ENCODE results near the gene COPS8.

COPS8 gene

GRCh38 chr2:237085248-237086221, at the start of gene COPS8:
COPS8 (plus strand) TSS chr2:237085889; CDS start chr2:237085965, 76 bp downstream.
- Mint-ChIP-seq H3K4me3 (peak within 1 kb of the TSS; percentile 99), H3K27me3 (no peaks in the 10 kb centered on the region), H3K9me3 (no peaks in the 10 kb centered on the region), H3K4me1 (peaks cover 20% of the 10 kb centered on the region), H3K36me3 (ENCODE audit: low read depth) (peaks cover 11% of the 10 kb centered on the region), H3K27ac (peak within 1 kb of the TSS; percentile 98)
- DNase-seq: peak; percentile 95
- peak; percentile 100 for ATAC-seq

- Mint-ChIP-seq H3K4me1 (no peaks in the 10 kb centered on the region), H3K4me3 (no peak overlapping the region), H3K36me3 (ENCODE audit: low read depth) (no peaks in the 10 kb centered on the region), H3K27me3 (peaks cover 7% of the 10 kb centered on the region), H3K27ac (no peak overlapping the region), H3K9me3 (no peaks in the 10 kb centered on the region)
- no peak for DNase-seq
- no peak for ATAC-seq
Measured at GRCh38 chr2:237039301-237040031, 46.2 kb upstream of the COPS8 start.

- ATAC-seq: no peak
- Mint-ChIP-seq H3K27me3 (peaks cover 7% of the 10 kb centered on the region), H3K9me3 (no peaks in the 10 kb centered on the region), H3K4me3 (no peak overlapping the region), H3K36me3 (ENCODE audit: low read depth) (no peaks in the 10 kb centered on the region), H3K27ac (no peak overlapping the region), H3K4me1 (no peaks in the 10 kb centered on the region)
- DNase-seq: no peak
Measured at GRCh38 chr2:237041231-237041630, 44.5 kb upstream of the COPS8 start.

- H3K27me3 Mint-ChIP-seq: peaks cover 7% of the 10 kb centered on the region
- DNase-seq: no peak
- no peak overlapping the region for H3K4me3 Mint-ChIP-seq
- H3K36me3 Mint-ChIP-seq (ENCODE audit: low read depth): no peaks in the 10 kb centered on the region
- H3K27ac Mint-ChIP-seq: no peak overlapping the region
- no peak for ATAC-seq
- H3K9me3 Mint-ChIP-seq: no peaks in the 10 kb centered on the region
- no peaks in the 10 kb centered on the region for H3K4me1 Mint-ChIP-seq
Measured at GRCh38 chr2:237042101-237042500, 43.6 kb upstream of the COPS8 start.

- Mint-ChIP-seq H3K9me3 (peaks cover 9% of the 10 kb centered on the region), H3K4me1 (no peaks in the 10 kb centered on the region), H3K27me3 (peaks cover 9% of the 10 kb centered on the region), H3K36me3 (ENCODE audit: low read depth) (peaks cover 2% of the 10 kb centered on the region), H3K4me3 (no peak overlapping the region), H3K27ac (no peak overlapping the region)
- DNase-seq: no peak
- no peak for ATAC-seq
Measured at GRCh38 chr2:237043866-237044265, 41.8 kb upstream of the COPS8 start.

GRCh38 chr2:237044281-237044680, 41.4 kb upstream of the COPS8 start:
- no peak for DNase-seq
- Mint-ChIP-seq H3K4me3 (no peak overlapping the region), H3K4me1 (no peaks in the 10 kb centered on the region), H3K27ac (no peak overlapping the region), H3K36me3 (ENCODE audit: low read depth) (peaks cover 2% of the 10 kb centered on the region), H3K9me3 (peaks cover 13% of the 10 kb centered on the region), H3K27me3 (peaks cover 9% of the 10 kb centered on the region)
- ATAC-seq: no peak

GRCh38 chr2:237045449-237045848, 40.2 kb upstream of the COPS8 start:
- Mint-ChIP-seq H3K4me1 (no peaks in the 10 kb centered on the region), H3K9me3 (peaks cover 15% of the 10 kb centered on the region), H3K4me3 (no peak overlapping the region), H3K36me3 (ENCODE audit: low read depth) (peaks cover 2% of the 10 kb centered on the region), H3K27me3 (peaks cover 10% of the 10 kb centered on the region), H3K27ac (no peak overlapping the region)
- no peak for ATAC-seq
- DNase-seq: no peak

- H3K36me3 Mint-ChIP-seq (ENCODE audit: low read depth): peaks cover 2% of the 10 kb centered on the region
- H3K27ac Mint-ChIP-seq: no peak overlapping the region
- no peaks in the 10 kb centered on the region for H3K4me1 Mint-ChIP-seq
- H3K4me3 Mint-ChIP-seq: no peak overlapping the region
- DNase-seq: no peak
- H3K9me3 Mint-ChIP-seq: peaks cover 15% of the 10 kb centered on the region
- no peak for ATAC-seq
- H3K27me3 Mint-ChIP-seq: peaks cover 3% of the 10 kb centered on the region
Measured at GRCh38 chr2:237048595-237048994, 37.1 kb upstream of the COPS8 start.

GRCh38 chr2:237051861-237052260, 33.8 kb upstream of the COPS8 start:
- H3K4me3 Mint-ChIP-seq: no peak overlapping the region
- no peak overlapping the region for H3K27ac Mint-ChIP-seq
- no peak for DNase-seq
- H3K27me3 Mint-ChIP-seq: peaks cover 3% of the 10 kb centered on the region
- no peak for ATAC-seq
- H3K9me3 Mint-ChIP-seq: peaks cover 15% of the 10 kb centered on the region
- H3K4me1 Mint-ChIP-seq: no peaks in the 10 kb centered on the region
- peaks cover 2% of the 10 kb centered on the region for H3K36me3 Mint-ChIP-seq (ENCODE audit: low read depth)

- Mint-ChIP-seq H3K4me1 (no peaks in the 10 kb centered on the region), H3K4me3 (no peak overlapping the region), H3K36me3 (ENCODE audit: low read depth) (peaks cover 2% of the 10 kb centered on the region), H3K9me3 (peaks cover 14% of the 10 kb centered on the region), H3K27me3 (peaks cover 3% of the 10 kb centered on the region), H3K27ac (no peak overlapping the region)
- ATAC-seq (no peak), DNase-seq (no peak)
Measured at GRCh38 chr2:237053066-237053465, 32.6 kb upstream of the COPS8 start.

GRCh38 chr2:237055386-237056100, 30.1 kb upstream of the COPS8 start:
- DNase-seq (no peak), ATAC-seq (no peak)
- H3K4me1 Mint-ChIP-seq: peaks cover 5% of the 10 kb centered on the region
- H3K27ac Mint-ChIP-seq: no peak overlapping the region
- H3K9me3 Mint-ChIP-seq: no peaks in the 10 kb centered on the region
- peaks cover under 1% of the 10 kb centered on the region for H3K27me3 Mint-ChIP-seq
- H3K4me3 Mint-ChIP-seq: no peak overlapping the region
- H3K36me3 Mint-ChIP-seq (ENCODE audit: low read depth): no peaks in the 10 kb centered on the region

GRCh38 chr2:237056287-237056875, 29.3 kb upstream of the COPS8 start:
- Mint-ChIP-seq H3K4me1 (peaks cover 5% of the 10 kb centered on the region), H3K9me3 (no peaks in the 10 kb centered on the region), H3K27me3 (peaks cover 2% of the 10 kb centered on the region), H3K36me3 (ENCODE audit: low read depth) (no peaks in the 10 kb centered on the region), H3K27ac (no peak overlapping the region), H3K4me3 (no peak overlapping the region)
- no peak for ATAC-seq
- no peak for DNase-seq

- no peaks in the 10 kb centered on the region for H3K9me3 Mint-ChIP-seq
- ATAC-seq (no peak), DNase-seq (no peak)
- H3K27me3 Mint-ChIP-seq: peaks cover 2% of the 10 kb centered on the region
- H3K4me1 Mint-ChIP-seq: peaks cover 5% of the 10 kb centered on the region
- no peak overlapping the region for H3K27ac Mint-ChIP-seq
- no peak overlapping the region for H3K4me3 Mint-ChIP-seq
- H3K36me3 Mint-ChIP-seq (ENCODE audit: low read depth): no peaks in the 10 kb centered on the region
Measured at GRCh38 chr2:237057107-237057506, 28.6 kb upstream of the COPS8 start.

GRCh38 chr2:237057893-237058300, 27.8 kb upstream of the COPS8 start:
- DNase-seq: no peak
- H3K4me3 Mint-ChIP-seq: no peak overlapping the region
- ATAC-seq: no peak
- H3K4me1 Mint-ChIP-seq: peaks cover 5% of the 10 kb centered on the region
- no peaks in the 10 kb centered on the region for H3K9me3 Mint-ChIP-seq
- no peak overlapping the region for H3K27ac Mint-ChIP-seq
- H3K27me3 Mint-ChIP-seq: peaks cover 2% of the 10 kb centered on the region
- no peaks in the 10 kb centered on the region for H3K36me3 Mint-ChIP-seq (ENCODE audit: low read depth)
